Hematopoietic multipotent progenitor cell treated with erythropoietin and hydrocortisone succinate and interleukin-3 and kit ligand, for 4 days (in vitro differentiated cells): ENCODE data around the gene OR8S1.

Source experiments
- DNase-seq: peaks from one replicate; pipeline ENCODE4 v3.0.0-alpha.2; 2015

Gene OR8S1

GRCh38 chr12:48557919-48558318, 32.5 kb downstream of the OR8S1 start:
- no peak for DNase-seq

GRCh38 chr12:48567731-48568130, 42.3 kb downstream of the OR8S1 start:
- no peak for DNase-seq

- DNase-seq: no peak
Observed at GRCh38 chr12:48569946-48570345, 44.5 kb downstream of the OR8S1 start, which contains the start of gene LALBA. Gene LALBA (minus strand): TSS chr12:48570046. CDS start chr12:48570020, 26 bp downstream.

- peak; percentile 18 for DNase-seq
Observed at GRCh38 chr12:48572326-48572725, 46.9 kb downstream of the OR8S1 start.
